Activated effector memory CD4-positive, alpha-beta T cell treated with Interleukin-2 at 50 U/mL for 16 hours (primary cell): ENCODE measurements around the gene CHN1.

Source experiments
- DNase-seq: peaks from one replicate; pipeline ENCODE4 v3.0.0-alpha.2; 2020

The CHN1 gene

DNA sequence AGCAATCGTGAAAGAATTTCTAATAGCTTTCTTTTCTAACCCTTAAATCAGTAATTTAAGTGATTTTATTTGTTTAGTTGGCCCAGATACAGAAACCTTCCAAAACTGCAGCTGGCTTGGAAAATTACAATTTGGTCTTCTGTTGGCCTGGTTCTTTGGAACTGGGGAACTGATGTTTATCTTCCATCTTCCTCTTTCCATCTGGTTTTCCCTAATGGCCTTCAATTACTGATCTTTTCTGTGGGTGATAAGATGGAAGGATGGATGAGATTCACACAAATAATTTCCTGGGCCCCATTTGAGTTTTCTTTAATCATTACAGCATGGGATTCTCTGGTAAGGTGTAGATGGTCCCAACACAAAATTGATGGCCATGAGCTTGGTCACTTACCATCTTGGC is 134.4 kb downstream of the CHN1 start:
- DNase-seq: no peak

DNA sequence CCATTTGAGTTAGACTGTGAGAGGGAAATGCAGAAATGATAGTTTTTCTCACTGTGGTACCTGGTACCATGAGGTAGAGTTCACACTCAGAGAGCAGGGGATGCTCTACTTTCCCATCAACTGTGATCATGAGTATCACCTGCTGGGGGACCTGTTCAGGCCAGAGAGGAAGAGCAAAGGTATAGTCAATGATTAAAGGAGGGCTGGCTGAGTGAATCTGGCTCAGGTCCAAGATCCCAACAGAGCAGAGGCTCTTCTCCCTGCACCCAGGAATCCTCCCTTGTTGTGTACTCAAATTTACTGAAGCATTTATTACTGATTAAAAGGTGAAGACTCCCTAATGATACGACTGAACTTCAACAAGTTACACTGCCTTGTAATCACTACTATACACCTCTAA is 136.3 kb downstream of the CHN1 start:
- no peak for DNase-seq

DNA sequence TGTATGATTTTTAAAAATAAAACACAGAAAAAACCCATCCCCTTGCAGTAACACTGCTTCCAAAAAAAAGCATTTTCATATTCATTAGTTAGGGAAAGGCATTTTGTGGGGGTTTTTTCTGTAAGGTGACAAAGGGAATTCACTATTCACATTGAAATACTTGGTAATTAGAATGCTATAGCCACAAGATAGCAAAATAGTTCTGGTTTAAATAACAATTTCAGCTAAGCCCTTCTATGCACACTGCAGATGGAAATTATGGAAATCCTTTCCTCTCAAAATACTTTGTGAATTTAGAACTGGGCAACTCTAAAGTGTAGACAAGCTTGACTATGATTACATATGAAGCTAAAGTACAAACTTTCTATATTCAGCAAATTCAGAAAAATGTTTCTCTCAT is 138.8 kb downstream of the CHN1 start:
- no peak for DNase-seq

DNA sequence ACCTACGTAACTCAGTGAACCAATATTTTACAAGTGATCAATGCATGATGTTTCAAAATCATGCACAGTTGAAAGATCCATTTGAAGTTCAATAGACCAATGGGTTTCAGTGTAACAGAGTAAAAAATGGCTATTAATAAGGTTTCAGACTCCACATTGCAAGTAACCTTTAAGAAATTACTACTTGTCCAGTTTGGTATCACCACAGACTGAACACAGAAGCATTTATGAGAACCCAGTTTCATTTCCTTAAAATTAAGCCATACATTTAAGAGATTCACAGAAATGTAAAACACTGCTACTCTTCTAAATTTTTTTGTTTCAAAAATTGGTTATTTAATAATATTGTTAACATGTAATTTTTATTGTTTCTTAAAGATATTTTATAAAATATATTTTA is 142.0 kb downstream of the CHN1 start:
- no peak for DNase-seq

DNA sequence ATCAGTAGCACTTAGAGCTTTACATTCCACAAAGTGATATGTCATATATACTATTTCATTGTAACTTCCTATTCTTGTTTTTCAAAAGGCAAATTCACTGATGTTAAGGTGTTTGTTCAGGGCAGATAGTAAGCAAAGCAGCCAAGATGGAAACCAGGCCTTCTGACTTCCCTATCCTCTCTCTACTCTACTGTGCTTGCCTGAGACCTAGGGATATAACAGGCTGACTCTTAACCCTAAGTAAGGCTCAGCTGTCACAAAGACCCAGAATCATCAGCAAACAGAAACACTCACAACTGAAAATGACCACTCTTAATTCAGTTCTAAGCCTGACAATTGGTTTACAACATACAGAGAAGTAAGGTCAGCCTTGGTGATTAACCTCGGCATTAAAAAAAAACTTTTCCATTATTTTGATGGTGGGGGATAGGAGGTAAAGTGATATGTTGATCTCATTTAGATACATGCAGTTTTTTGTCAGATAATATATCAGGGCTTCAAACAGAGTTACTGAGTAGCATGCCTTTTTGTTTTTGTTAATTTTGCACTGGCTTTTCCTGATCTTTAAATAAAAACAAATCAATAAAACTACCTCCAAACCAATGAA is 145.5 kb downstream of the CHN1 start:
- no peak for DNase-seq

DNA sequence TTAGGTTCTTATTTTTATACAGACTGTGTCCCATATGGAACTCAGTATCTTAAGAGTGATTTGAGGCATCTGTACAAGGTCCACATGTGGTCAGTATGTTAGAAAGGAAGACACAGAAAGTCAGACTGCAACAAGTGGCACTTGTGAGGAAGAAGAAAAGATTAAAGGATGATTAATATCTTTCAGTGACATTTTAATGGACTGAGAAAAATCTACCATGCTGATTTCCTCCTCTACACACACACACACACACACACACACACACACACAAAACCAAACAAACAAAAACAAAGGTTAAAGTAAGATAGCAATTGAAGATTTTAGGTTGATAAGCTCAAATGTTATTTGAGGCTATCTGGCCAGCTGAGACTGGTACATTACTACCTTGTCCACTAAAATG is 146.4 kb downstream of the CHN1 start:
- no peak for DNase-seq

DNA sequence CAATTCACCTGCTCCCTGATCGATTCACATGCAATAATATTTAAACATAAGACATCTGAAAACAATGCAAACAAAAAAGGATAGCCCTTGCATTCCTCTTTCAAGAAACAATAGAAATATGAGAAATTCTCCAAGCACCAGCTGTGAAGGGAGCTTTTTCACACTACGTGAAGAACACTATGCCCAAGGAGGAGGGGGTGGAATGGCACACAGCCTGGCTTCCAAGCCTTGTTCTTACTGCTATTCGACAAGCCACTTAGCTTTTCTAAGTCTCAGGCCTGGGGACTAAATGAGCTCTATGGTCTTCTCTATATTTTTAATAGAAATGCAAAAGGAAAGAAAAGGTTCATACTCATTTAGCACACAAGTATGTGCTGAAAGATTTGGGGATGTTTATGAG is 148.7 kb downstream of the CHN1 start:
- no peak for DNase-seq

DNA sequence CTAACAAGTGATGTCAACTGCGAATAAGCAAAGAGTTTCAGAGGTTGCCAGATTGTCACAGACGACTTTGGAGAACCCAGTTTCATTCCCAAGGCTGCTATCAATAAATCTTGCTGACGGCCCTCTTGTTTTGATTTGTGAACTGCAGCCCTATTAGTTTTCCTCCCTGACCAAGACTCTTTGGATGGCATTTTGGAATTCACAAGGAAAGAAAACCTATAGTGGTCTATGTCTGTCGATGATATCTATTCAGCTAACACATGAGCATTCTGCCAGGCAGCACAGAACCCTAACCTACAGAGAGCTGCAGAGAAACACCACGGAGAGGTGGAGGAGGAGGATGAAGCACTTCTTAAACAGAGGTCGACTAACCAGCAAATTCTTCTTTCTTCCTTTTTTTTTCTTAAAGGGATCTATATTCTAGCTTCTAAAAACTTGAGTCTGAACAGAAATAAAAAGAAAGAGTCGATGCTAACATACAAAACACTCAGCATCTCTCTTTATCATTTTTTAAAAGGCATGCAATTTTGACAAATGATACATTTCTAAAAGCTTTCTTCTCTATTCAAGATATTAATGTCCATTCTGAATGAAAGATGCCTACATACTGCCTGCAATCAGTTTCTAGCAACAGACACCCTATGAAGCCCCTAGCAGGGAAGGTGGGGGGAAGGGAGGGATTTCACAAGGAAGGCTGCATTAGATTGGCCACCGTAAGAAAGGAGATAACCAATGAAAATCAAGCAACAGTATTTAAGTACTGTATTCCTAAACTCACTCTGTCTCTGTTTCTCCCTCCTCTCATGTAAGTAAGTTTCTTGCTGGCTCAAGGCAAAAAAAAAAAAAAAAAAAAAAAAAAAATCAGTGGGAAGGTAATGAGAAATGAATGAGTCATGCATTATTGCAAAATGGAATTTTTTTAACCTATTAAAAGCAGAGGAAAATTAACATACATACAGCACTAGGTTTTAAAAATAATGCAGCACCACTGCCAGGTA is 157.9 kb downstream of the CHN1 start:
- no peak for DNase-seq

DNA sequence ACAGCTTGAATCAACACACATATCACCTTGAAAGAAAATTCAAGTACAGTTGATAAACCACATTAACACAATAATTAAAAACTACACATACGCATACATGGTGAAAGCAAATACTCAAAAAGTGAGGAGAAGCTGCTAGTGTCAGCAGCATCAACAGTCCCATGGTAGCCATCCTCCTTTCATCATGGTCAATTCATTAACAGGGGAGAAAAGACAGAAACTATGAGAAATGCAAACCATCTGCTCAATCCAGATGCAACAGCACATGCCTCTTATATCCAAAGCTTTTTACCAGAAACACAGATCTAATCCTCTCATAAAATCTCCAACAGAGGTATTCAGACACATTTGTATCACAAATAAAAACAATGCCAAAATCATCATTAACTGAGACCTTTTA is 159.0 kb downstream of the CHN1 start:
- no peak for DNase-seq

DNA sequence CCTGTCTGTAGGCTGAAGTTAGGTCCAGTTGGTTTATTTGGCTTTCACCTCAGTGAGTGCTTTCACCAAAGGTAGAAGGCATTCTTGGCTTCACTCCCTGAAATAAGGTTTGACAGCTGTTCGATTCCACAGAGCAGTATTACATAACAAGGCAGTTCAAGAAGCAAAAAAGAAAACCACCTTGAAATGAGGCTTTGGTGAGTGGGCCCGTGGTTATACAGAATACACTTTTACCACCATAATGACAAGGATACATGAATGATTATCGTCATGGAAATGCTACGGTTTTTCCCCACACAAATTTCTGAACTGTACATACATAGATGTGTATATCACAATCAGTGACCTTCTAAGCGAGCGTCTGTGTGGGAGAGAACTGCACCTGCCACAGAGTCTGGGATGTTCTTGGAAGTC is 160.9 kb downstream of the CHN1 start:
- DNase-seq: no peak

DNA sequence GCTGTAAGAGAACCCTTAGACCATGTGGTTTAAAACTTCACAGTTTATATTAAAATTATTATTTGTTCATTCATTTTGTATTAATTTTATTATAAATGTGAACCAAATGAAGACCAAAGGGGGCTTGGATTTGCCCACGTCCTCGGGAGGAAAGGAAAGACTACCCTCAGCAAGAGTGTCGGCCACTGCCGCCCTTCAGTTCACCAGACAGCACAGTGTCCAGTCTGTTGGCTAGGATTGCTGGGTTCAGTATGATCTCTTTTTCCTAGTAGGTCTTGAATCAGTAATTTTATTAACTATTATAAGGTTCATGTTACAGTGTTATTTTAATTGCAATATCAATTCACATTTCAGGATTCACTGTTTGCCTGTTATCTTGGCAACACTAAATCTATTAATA is 162.7 kb downstream of the CHN1 start:
- no peak for DNase-seq

DNA sequence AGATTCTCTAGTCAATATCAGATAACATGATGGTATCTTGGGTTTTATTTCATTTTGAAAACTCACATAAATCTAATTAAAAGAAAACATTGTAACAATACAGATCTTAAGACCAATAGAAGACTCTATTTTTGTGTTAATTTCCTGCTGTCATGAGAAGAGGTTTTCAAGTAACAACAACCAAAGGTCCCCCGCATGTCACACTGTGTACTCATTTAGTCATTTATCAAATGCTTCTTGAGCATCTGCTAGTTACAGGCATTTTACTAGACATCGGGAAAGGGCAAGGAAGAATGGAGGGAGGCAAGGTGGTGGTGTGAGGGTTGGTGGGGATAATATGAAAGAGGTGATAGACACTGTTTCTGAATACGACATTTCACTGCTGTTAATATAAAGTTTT is 163.2 kb downstream of the CHN1 start:
- no peak for DNase-seq

DNA sequence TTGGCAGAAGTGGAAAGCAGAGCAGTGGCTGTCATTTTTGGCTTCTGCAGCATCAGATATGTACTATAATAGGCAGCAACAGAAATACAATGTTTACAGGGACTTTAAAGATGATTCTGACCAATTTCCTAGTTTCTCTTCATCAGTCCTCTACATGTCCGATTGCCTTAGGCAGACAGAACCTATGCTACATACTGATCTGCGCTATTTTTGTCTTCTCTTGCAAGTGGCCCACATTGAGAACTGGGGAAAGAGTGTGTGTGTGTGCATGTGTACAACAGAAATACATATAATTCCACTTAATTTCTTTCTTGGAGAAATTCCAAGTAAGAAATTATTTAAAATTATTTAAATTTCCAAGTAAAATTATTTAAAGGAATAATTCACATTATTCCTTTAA is 163.8 kb downstream of the CHN1 start:
- DNase-seq: no peak

DNA sequence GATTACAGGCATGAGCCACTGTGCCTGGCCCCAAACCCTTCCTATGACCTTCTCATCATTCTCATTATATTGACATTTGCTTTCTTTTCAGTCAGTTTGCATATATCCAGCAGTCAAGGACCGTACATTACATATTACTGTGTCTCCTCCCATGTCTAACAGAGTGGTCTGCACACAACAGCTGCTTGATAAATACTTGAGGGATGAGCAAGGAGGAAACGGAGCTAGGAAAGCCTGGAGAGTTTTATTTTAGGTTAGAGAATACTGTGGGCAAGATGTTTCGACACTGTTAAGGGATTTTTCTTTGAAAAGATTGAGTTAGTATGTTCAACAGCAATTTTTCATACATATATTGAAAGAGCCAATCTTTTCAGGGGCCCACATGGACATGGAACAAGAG is 164.7 kb downstream of the CHN1 start:
- no peak for DNase-seq

DNA sequence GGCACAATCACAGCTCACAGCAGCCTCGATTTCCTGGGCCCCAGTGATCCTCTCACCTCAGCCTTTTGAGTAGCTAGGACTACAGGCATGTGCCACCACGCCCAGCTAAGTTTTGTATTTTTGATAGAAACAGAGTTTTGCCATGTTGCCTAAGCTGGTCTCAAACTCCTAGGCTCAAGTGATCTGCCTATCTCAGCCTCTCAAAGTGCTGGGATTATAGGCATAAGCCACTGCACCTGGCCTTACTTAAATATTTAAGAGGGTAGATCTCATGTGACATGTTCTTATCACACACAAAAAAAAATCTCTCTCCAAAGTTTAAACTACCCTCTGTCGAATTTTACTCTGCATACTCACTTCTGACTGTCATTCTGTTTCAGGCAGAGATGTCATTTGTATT is 165.5 kb downstream of the CHN1 start:
- no peak for DNase-seq

DNA sequence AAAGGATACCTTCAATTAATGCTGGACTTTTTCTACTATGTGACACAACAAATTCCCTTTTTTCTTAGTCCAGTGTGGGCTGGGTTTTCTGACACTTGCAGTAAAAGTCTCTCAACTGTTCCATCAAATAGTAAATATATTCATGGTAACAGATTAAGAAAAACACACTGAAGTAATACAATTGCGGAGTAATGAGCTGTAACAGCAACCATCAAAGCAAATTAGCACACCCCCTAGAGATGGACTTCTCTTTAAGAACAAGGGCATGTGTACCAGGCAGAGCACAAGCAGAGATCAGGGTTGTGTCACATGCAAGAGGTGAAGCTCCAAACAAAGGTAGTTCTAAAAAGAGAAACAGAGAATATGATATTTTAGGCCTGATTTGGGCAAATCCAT is 168.2 kb downstream of the CHN1 start:
- DNase-seq: no peak

DNA sequence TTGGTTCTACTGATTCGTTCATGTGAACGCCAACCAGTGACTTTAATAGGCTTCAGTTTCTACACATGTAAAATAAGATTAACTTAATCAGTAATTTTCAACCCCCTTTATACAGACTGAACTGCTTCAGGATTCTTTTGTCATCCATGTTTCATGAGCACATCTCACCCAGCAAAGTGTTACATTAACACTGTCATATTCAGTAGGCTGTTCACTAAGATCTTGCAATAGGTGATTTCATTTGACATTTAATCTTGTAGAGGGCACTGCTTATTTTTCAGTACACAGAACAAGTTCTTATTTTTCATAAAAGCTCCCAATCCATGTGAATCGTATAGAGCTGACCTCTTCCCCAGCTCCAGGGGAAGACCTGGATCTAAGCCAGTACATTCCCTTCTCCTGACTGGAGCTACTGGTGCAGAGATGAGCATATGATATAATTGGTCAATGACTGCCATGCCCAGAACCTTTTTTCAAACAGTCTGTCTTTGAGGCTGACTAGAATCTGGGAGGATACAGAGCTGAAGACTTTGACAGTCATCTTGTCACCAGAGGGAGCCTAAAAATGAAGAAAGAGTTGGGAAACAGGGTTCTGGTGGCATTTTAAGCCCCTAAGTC is 168.7 kb downstream of the CHN1 start:
- DNase-seq: no peak

DNA sequence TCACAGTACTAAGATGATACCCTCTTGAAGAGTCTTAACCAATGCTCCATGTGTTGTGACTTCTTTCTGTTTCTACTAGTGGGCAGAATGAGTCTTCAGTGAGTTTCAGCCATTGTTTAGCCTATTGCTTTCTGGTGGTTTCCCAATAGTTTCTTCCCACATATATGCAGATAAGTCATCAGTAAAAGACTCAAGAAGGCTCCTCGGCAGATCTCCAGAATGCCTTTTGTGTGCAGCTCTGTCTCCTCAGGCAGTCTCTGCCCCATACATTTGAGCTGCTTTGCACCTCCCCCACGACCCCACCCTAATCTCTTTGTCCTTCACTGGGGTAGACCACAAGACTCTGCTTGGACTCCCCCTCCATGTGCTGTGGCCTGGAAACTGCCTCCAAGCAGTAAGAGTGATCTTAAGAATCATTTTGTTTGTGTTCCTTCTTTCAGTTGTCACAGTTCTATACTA is 169.4 kb downstream of the CHN1 start:
- no peak for DNase-seq

DNA sequence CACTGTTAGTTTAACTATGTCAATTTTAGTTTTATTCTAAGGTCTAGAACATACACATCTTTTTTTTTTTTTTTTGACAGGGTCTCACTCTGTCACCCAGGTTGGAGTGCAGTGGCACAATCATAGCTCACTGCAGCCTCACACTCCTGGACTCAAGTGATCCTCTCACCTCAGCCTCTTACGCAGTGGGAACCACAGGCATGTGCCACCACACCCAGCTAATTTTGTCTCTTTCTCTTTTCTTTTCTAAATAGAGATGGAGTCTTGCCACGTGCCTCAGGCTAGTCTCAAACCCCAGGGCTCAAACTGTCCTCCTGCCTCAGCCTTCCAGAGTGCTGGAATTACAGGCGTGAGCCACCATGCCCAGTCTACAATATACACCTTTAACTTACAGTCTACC is 171.4 kb downstream of the CHN1 start:
- DNase-seq: no peak

DNA sequence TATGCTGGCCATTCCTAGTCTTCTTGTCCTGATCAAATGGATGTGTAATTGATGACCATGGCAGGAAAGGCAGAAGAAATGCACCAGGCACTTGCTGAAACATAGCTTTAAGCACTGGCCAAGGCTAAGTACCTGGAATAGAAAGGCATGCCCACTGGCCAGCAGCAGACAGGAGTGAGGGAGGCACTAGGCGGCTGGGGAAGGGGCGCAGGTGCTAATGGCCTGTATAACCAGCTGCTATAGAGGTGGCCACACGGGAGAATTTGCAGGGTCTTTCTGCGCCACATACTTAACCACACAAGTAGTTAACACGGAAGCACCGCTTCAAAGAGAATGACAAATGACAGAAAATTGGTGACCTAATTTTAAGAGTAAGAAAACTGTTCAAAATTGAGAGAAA is 174.6 kb downstream of the CHN1 start:
- no peak for DNase-seq

DNA sequence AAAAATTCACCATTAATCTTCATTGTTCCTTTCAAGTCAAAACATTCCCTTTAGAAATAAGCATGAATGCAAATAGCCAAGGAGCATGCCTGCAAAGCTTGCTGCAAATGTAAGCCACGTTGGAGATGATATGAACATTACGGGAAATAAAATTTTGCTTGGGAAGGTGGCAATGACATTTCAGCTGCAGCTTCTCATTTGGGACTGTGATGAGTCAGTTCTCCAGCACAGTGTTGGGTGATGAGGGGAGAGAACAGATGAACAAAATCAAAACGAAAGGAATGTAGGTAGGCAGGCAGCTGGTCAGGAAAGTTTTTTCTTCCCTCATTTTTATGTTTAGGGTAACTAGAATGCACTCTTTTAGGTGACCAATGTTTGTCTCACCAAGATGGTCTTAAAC is 175.6 kb downstream of the CHN1 start:
- DNase-seq: no peak

DNA sequence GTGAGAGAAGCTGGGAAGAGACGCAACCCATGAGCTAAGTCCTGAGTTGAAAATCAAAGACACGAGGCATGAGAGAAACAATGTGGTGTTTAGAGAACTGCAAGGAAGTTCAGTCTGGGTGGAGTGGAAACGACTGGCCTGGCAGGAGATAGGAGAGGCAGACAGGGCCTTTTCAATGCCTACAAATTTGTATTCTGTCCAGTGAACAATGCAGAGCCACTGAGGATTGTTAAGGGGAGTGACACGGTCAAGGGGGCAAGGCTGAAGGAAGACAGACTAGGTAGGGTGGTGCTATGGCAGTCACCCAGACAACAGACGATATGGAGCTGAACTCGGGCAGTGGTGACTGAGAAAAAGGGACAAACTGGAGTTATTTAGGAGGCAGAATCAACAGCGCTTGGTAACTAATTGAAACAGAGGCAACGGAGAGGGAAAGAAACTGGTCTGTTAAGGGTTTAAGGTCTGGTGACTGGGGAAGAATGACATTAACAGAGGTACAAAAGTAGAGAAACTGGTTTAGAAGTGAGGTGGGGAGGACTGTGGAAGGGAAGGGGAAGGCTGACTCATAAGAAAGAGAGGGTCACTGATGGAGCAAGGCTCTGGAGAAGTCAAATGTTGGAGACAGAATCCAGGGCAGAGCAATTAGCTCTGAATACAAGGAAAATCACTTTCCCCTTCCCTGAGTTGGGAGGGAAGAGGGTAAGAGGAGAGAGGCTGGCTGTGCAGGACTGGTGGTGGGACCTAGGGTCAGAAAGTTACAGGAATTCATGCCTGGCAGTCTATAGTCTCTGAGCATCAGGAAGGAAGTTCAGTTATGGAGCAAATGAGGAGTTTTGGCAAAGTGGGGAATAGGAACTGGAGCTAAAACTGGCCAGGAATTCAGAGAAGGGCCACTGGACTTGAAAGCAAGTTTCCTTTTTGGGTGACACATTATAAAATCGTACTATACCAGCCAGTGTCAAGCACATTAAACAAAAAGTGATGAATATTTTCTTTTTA is 177.5 kb downstream of the CHN1 start:
- DNase-seq: no peak

DNA sequence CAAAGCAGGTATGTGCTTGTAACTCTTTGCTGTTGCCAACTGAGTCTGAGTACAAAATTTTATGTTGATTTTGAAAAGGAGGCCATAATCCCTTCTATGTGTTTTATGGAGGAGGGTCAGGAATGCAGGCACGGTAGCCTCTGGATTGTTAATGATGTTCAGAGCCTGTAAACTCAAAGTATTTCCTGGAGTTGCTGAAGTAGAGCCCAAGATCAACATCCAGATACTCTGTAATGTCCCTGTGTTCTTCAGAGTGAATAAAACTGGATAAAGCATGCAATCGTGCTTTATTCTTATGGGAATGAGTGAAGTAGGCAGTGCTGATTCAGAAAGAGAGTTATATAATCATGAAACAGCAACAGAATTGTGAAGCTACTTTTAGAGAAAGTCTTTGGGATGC is 179.1 kb downstream of the CHN1 start:
- DNase-seq: no peak
